Measurements from ENCODE around the gene ZNF280B. TPM values are rescaled to one million over a fixed set of nuclear protein-coding genes. Genes with fewer than 3 reads are reported as not detected.

Gene ZNF280B
- total and polyA plus RNA-seq, 2 donors (not counting 3 experiments of a cell fraction or from before 2014, with no cell fraction given) = 1.5 to 3.1 TPM

GRCh38 chr22:22547692-22548300, 39.3 kb upstream of the ZNF280B start:
- DNase-seq (ENCODE audit: low read depth, low spot score) (no peak), FAIRE-seq (no peak)
- Histone ChIP-seq H3K27ac (ENCODE audit: insufficient read depth, low read depth, low read length) (no peak overlapping the region), H3K4me2 (ENCODE audit: insufficient read depth, low read length) (no peak overlapping the region), H3K9me3 (replicated peaks; ENCODE audit: control insufficient read depth, insufficient read depth, low read length) (no peaks in the 10 kb centered on the region), H3K36me3 (ENCODE audit: control insufficient read depth in 2 of 2, extremely low read depth in 1 of 2, insufficient read depth in 2 of 2, low read length in 2 of 2) (no peaks in the 10 kb centered on the region), H2AFZ (ENCODE audit: low read depth, low read length) (no peak overlapping the region), H3K4me3 (replicated peaks in 1 of 3; ENCODE audit: insufficient read depth in 1 of 3, low read depth in 1 of 3, low read length in 3 of 3) (no peak overlapping the region), H3K4me1 (ENCODE audit: control insufficient read depth, extremely low read depth, insufficient read depth, low read length) (no peaks in the 10 kb centered on the region), H3K27me3 (ENCODE audit: control insufficient read depth in 2 of 2, insufficient read depth in 2 of 2, low read length in 2 of 2) (peaks cover 2 to 9% of the 10 kb centered on the region in 2 experiments), H3K9ac (replicated peaks; ENCODE audit: extremely low read depth, insufficient read depth, low read length) (no peak overlapping the region), H4K20me1 (replicated peaks; ENCODE audit: control insufficient read depth, extremely low read depth, insufficient read depth, low read length) (no peaks in the 10 kb centered on the region), H3K79me2 (ENCODE audit: control insufficient read depth, insufficient read depth, low read length) (no peaks in the 10 kb centered on the region), H3K9me1 (replicated peaks; ENCODE audit: control insufficient read depth, extremely low read depth, insufficient read depth, low read length) (no peaks in the 10 kb centered on the region)
- intact Hi-C loops (cut with micrococcal nuclease) = no loop called here
- POLR2A ChIA-PET = no interaction called here
- CTCF ChIA-PET = interaction anchor here (1.0 kb wide), 1 partner anchor 11 kb away, joined by 3 read pairs; the partner anchor contains the start of gene PRAME
- dilution Hi-C loops (cut with MboI; ENCODE audit: extremely low pct_ligation_motif_present, low sequenced_read_pairs) = no loop called here
- no TSS peak for BruUV-seq (replicated peaks)
- no peak for TF ChIP-seq CTCF (IDR thresholded peaks at IDR 0.05; ENCODE audit: extremely low read depth in 1 of 2, insufficient read depth in 1 of 2, low read depth in 1 of 2, low read length in 2 of 2)
- TF ChIP-seq GATA2 (IDR thresholded peaks at IDR 0.05; ENCODE audit: insufficient read depth, insufficient read length, low read depth, low read length) = no peak
- no peak for TF ChIP-seq MAX (IDR thresholded peaks at IDR 0.05; ENCODE audit: insufficient read depth, insufficient read length)
- TF ChIP-seq FOS (IDR thresholded peaks at IDR 0.05; ENCODE audit: borderline replicate concordance, insufficient read depth, low read length) = no peak
- no peak for TF ChIP-seq POLR2A (IDR thresholded peaks at IDR 0.05; ENCODE audit: low read depth, low read length)
- TF ChIP-seq JUN (IDR thresholded peaks at IDR 0.05; ENCODE audit: borderline replicate concordance, insufficient read depth, insufficient read length, low read depth) = no peak
- TF ChIP-seq POLR2AphosphoS5 (IDR thresholded peaks at IDR 0.05; ENCODE audit: insufficient read depth, low read depth, low read length) = no peak
- TF ChIP-seq EZH2 (IDR thresholded peaks at IDR 0.05; ENCODE audit: borderline replicate concordance, low read depth, low read length, severe bottlenecking) = no peak
- no peak for TF ChIP-seq MYC (IDR thresholded peaks at IDR 0.05; ENCODE audit: low read depth, low read length)
